Measurements from ENCODE around the gene LHFPL3.

- TF ChIP-seq CTCF (conservative IDR thresholded peaks at IDR 0.05; ENCODE audit: low read depth, low read length) (no peak), EZH2 (IDR thresholded peaks at IDR 0.05; ENCODE audit: borderline replicate concordance, low read depth, low read length, poor library complexity, severe bottlenecking) (no peak)
Observed at GRCh38 chr7:104818961-104819880, 490.8 kb downstream of the LHFPL3 start.

Data from A673 (cell line).